Measurements from ENCODE around the gene NAA15.

Gene NAA15

GRCh38 chr4:139301113-139301820, at the start of gene NAA15 (continued):
- TF ChIP-seq ZNF398 (tag by site-specific recombination; IDR thresholded peaks at IDR 0.05) (no peak), IKZF3 (tag by site-specific recombination; IDR thresholded peaks at IDR 0.05) (peak; percentile 88), ZNF121 (tag by site-specific recombination; IDR thresholded peaks at IDR 0.05) (no peak), ZNF677 (tag by site-specific recombination; IDR thresholded peaks at IDR 0.05) (no peak), ZNF580 (tag by site-specific recombination; IDR thresholded peaks at IDR 0.05) (peak; percentile 47; the same call in 1 of the 2 replicates), OVOL3 (tag by site-specific recombination; IDR thresholded peaks at IDR 0.05) (no peak), ZNF132 (tag by site-specific recombination; IDR thresholded peaks at IDR 0.05; ENCODE audit: borderline replicate concordance) (no peak), ZNF544 (tag by site-specific recombination; IDR thresholded peaks at IDR 0.05) (no peak), ZSCAN4 (tag by site-specific recombination; IDR thresholded peaks at IDR 0.05) (no peak), ZNF362 (tag by site-specific recombination; IDR thresholded peaks at IDR 0.05) (no peak), ZFP3 (tag by site-specific recombination; IDR thresholded peaks at IDR 0.05; ENCODE audit: low read depth) (no peak), SETDB1 (IDR thresholded peaks at IDR 0.05; ENCODE audit: insufficient read length, low read length) (no peak), ZBTB11 (tag by site-specific recombination; conservative IDR thresholded peaks at IDR 0.05; ENCODE audit: low read depth) (peak; percentile 51)

GRCh38 chr4:139253046-139253445, 48.3 kb upstream of the NAA15 start:
- Histone ChIP-seq H3K9me3 (ENCODE audit: control insufficient read depth, insufficient read depth, low read depth, low read length) (no peaks in the 10 kb centered on the region), H3K36me3 (ENCODE audit: control insufficient read depth in 2 of 2, insufficient read depth in 1 of 2, low read length in 2 of 2) (no peaks in the 10 kb centered on the region), H3K27ac (ENCODE audit: extremely low read depth, low read depth, low read length) (no peak overlapping the region), H3K4me1 (ENCODE audit: control insufficient read depth, insufficient read depth, low read length) (no peaks in the 10 kb centered on the region; the same call in 1 of the 2 replicates), H3K4me3 (ENCODE audit: low read depth, low read length) (no peak overlapping the region)
- POLR2A ChIA-PET: interaction anchor here (1.0 to 1.9 kb wide), 2 partner anchors 48 to 76 kb away, joined by 3 to 7 read pairs; partner anchors contain the start of gene ELF2
- CTCF ChIA-PET: interaction anchor here (0.6 kb wide), 1 partner anchor 174 kb away, joined by 3 read pairs; no protein-coding TSS in a partner anchor
- no peak for TF ChIP-seq KLF10 (tag by site-specific recombination; IDR thresholded peaks at IDR 0.05)
- no peak for TF ChIP-seq ZNF558 (tag by site-specific recombination; IDR thresholded peaks at IDR 0.05)
- no peak for TF ChIP-seq ZBTB1 (tag by site-specific recombination; IDR thresholded peaks at IDR 0.05)
- TF ChIP-seq ZBTB11 (tag by site-specific recombination; conservative IDR thresholded peaks at IDR 0.05; ENCODE audit: low read depth): no peak
- no peak for TF ChIP-seq FEZF1 (tag by site-specific recombination; IDR thresholded peaks at IDR 0.05)
- TF ChIP-seq ZNF621 (tag by site-specific recombination; IDR thresholded peaks at IDR 0.05): no peak
- no peak for TF ChIP-seq GLI4 (tag by site-specific recombination; IDR thresholded peaks at IDR 0.05)
- TF ChIP-seq ZNF529 (tag by site-specific recombination; IDR thresholded peaks at IDR 0.05; ENCODE audit: insufficient replicate concordance): no peak
